GM18909 (cell line): ENCODE measurements around the gene EPC1.
"Not testable (repeated sequence)": the region's sequence is repeated elsewhere in the genome, so short reads cannot be mapped to it uniquely, and the experiment has no call there.

Source experiments
- ATAC-seq: cut with Tn5 transposase; IDR thresholded peaks from one replicate; pipeline ENCODE4 v1.9.1; 2021; ENCODE audit warnings: mild to moderate bottlenecking; ENCODE audit not compliant: unreplicated experiment, poor library complexity

The EPC1 gene

GRCh38 chr10:32244011-32244410 is 102.9 kb downstream of the EPC1 start:
- ATAC-seq: no peak

GRCh38 chr10:32241946-32242345 is 105.0 kb downstream of the EPC1 start:
- no peak for ATAC-seq

GRCh38 chr10:32240471-32240870 is 106.5 kb downstream of the EPC1 start:
- no peak for ATAC-seq

- no peak for ATAC-seq
Observed at GRCh38 chr10:32239769-32240168, 107.2 kb downstream of the EPC1 start.

GRCh38 chr10:32237644-32238345 is 109.2 kb downstream of the EPC1 start:
- ATAC-seq: no peak

GRCh38 chr10:32234471-32234870 is 112.5 kb downstream of the EPC1 start:
- ATAC-seq: no peak

GRCh38 chr10:32233375-32233774 is 113.6 kb downstream of the EPC1 start:
- not testable (repeated sequence) for ATAC-seq

GRCh38 chr10:32232378-32232777 is 114.6 kb downstream of the EPC1 start:
- ATAC-seq: no peak

GRCh38 chr10:32229788-32230187 is 117.2 kb downstream of the EPC1 start:
- ATAC-seq: not testable (repeated sequence)

GRCh38 chr10:32229170-32229569 is 117.8 kb downstream of the EPC1 start:
- ATAC-seq: no peak

GRCh38 chr10:32227802-32228201 is 119.2 kb downstream of the EPC1 start:
- no peak for ATAC-seq

- ATAC-seq: no peak
Observed at GRCh38 chr10:32226624-32227023, 120.3 kb downstream of the EPC1 start.

- ATAC-seq: no peak
Observed at GRCh38 chr10:32225976-32226375, 121.0 kb downstream of the EPC1 start.

GRCh38 chr10:32222376-32222775 is 124.6 kb downstream of the EPC1 start:
- ATAC-seq: not testable (repeated sequence)

GRCh38 chr10:32219156-32219555 is 127.8 kb downstream of the EPC1 start:
- not testable (repeated sequence) for ATAC-seq

GRCh38 chr10:32218206-32219044 is 128.5 kb downstream of the EPC1 start:
- not testable (repeated sequence) for ATAC-seq
